ENCODE measurements around the gene SKI.

SKI gene

GRCh38 chr1:2298685-2299084 lies 70.6 kb downstream of the SKI start:
- no peak for DNase-seq

- DNase-seq: no peak
Observed at GRCh38 chr1:2299131-2299627, 71.1 kb downstream of the SKI start.

DNA sequence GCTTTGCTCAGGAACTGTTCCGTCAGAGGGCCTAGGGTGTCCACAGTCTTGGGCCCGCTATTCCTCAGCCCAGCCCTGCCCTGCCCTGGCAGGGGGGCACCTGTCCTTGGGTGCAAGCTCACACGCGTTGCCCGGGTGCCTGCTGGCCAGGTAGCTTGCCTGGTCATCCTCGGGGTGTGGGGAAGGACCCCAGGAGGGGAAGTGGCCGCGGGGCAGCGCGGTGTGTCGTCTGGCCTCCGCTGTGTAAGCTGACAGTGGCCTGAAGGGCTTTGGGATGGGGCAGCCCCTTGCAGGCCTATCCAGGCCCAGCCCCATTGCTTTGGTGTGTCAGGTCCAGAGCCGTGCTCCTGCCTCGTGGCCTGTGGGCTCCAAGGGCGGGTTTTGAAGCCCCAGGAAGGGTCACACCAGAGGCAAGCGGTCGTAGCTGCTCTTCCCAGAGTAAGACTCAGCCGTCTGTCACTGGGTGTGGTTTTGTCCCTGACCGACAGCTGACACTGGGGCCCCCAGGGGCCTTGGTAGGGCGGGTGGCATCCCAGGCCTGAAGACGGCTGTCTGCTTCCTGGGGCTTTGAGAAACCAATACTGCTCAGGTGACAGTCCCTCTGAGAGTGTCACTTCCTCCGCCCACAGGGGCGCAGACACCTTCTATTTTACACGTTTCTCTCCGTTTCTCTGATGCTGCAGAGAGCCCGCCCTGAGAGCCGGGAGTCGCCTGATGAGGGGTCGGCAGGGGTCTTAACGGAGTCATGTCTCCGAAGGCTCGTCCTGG lies 72.1 kb downstream of the SKI start:
- DNase-seq: peak; percentile 69

- DNase-seq: peak; percentile 71
Observed at GRCh38 chr1:2300851-2301606, 72.9 kb downstream of the SKI start.

DNA sequence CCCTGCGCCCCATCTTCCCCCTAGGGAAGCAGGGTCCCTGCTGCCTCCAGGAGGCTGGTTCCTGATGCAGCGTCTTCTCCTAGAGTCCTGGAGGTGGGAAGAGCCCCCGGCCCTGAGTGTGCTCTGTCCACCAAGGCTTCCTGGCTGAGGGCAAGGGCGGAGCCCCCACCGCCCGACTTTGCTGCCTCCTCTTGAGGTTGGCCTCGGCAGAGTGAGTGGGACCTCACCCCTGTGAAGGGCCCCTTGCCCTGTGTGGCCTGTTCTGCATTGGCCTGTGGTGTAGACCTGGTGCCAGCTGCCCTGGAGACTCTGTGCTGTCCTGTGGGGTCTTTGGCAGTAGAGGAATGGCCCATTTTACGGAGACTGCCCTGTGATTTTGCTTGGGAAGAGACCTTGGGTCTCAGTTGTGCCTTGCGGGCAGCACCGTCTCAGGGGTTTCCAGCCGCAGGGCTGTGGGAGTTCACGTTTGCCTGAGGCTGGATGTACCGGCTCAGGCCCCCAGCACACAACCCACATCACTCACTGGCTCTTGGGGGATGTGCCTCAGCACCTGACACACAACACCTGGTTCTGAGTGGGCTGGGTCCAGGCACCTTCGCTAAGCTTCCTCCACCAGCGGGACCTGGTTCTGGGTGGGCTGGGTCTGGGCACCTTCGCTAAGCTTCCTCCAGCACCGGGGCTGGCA lies 73.6 kb downstream of the SKI start:
- no peak for DNase-seq

DNA sequence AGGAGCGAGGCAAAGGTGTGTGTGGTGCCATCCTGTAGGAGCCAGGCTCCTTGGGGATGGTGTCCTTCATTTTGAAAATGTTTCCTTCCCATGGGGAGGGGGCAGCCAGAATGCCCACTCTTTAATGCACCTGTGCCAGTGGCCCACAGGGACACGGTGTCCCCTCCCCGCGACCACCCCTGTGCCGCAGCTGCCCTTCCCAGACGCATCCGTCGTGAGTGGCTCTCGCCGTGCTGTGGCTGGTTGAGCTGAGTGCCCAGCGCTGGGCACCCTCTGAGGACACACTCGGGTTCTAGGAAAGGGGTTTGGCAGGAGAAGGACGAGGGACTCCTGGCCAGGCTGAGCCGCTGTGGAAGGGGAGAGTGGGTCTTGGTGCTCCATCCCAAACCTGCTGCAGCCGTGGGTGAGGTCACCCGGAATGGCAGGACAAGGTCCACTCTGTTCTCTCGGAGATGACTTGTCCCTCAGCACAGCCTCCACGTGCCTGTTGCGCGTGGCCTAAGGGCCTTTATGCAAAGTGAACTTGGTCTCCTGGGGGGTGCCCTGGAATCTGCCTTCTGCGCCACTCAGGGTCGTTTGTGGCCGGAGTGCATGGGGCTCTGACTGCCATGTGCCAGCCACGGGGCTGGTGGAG lies 74.3 kb downstream of the SKI start:
- no peak for DNase-seq

DNA sequence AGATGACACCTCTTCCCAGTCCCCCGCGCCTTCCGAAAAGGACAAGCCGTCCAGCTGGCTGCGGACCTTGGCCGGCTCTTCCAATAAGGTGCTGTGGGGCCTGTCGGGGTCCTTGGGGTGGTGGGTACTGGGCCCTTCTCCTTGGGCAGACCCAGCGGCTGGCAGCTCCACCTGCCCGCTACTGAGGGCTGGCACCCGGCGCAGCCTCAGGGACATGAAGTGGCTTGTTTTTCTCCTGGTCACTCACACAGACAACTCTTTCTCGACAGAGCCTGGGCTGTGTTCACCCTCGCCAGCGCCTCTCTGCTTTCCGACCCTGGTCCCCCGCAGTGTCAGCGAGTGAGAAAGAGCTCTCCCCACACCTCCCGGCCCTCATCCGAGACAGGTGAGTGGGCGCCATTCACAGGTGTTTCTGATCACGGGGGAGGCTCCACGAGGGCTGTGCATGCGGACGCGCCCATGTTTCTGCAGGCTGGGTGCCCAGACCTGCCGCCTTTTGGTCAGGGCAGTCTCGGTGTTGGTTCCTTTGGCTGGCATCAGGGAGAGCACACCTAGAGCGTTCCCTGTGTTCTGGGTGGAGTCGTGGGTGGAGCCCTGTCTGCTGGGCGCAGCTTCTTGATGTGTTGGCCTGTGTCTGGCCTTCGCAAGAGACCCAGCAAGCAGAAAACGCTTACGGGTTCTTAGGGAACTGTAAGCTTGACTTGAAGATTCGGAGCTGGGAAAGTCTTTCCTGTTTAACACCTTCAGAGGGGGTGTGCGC lies 75.1 kb downstream of the SKI start:
- no peak for DNase-seq

- no peak for DNase-seq
Observed at GRCh38 chr1:2303781-2304180, 75.7 kb downstream of the SKI start.

- no peak for DNase-seq
Observed at GRCh38 chr1:2304282-2304681, 76.2 kb downstream of the SKI start.

GRCh38 chr1:2304921-2305681 lies 77.0 kb downstream of the SKI start:
- no peak for DNase-seq

DNA sequence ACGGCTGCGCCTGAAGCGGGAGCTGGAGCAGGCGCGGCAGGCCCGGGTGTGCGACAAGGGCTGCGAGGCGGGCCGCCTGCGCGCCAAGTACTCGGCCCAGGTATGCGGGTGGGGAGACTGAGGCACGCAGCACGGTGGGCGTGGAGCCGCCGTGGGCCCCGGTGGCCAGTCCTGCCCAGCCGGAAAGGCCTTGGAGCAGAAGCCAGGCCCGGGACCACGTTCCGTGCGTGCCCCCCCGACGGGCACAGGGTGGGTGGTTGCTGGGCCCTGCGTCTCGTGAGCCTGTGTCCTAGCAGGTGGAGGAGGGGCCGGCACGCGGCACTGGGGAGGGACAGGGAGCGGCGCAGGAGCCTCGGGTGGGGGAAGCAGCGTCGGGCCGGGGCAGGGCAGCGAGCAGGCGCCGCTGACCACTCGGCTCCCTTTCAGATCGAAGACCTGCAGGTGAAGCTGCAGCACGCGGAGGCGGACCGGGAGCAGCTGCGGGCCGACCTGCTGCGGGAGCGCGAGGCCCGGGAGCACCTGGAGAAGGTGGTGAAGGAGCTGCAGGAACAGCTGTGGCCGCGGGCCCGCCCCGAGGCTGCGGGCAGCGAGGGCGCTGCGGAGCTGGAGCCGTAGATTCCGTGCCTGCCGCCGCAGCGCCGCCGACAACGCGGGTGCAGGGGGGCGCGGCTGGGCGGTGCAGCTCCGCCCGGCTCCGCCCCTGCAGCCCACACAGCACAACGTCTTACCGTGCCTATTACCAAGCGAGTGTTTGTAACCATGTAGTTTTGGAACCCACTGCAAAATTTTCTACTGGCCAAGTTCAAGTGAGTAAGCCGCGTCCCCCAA lies 78.2 kb downstream of the SKI start:
- no peak for DNase-seq

DNA sequence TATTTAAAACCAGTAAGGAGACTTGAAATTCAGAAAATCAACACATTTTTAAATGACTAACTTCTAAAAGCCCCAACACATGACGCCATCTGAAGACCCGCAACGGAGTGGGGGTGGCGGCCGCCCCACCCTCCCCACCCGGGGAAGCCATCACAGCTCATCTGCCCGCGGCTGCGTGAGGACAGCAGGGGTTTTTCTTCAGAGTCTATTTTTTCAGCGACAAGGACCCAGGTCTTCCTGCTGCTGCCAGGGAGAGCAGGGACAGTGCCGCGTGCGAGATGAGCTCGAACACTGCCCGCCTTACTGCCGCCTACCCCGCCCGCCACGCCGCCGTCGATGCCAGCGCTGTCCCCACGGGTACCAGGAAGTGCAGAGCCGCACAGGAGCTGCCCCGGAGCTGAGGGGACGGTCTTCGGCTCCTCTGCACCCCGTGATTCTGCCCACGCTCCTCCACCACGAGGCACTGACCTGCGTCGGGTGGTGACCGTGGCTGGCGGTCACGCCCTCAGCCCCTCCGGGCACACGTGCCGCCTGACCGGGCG lies 79.0 kb downstream of the SKI start:
- DNase-seq: no peak

GRCh38 chr1:2307972-2308371 lies 79.9 kb downstream of the SKI start:
- DNase-seq: no peak

DNA sequence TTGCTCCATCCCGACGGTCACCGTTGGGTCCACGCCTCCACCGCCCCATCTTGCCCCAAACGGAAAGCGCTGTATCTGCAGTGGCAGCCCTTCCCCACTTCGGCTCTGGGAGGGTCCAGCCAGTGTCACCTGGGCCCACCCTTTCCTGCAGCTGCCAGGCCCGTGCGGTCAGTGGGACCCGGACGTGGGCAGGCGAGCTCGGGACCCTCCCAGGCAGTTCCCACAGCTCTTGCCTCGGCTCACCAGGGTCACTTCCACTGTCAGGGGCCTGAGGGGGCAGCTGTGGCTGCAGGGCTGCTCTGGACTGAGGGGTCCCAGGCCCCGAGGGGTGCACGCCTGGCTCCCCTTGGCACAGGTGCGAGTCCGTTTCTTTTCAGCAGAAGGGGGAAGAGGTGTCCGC lies 80.7 kb downstream of the SKI start:
- DNase-seq: no peak

- DNase-seq: no peak
Observed at GRCh38 chr1:2310332-2311183, 82.4 kb downstream of the SKI start.

GRCh38 chr1:2311184-2312032 lies 83.3 kb downstream of the SKI start:
- peak; percentile 51 for DNase-seq

DNA sequence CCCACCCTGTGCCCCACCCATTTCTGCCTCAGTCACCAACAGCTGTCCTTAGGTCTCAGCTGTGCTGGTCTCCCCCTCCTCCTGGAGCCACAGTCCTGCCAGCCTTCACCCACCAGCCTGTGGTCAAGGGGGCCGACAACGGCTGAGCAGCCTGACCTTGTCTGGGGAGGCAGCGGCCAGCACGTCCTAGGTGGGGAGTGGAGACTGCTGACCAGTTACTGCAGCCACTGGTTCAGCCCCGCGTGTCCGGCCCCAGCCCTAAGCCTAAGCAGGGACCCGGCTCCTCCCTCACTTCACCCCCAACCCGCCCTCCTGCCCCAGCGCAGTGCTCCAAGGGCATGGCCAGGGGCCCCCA lies 84.0 kb downstream of the SKI start:
- no peak for DNase-seq

DNA sequence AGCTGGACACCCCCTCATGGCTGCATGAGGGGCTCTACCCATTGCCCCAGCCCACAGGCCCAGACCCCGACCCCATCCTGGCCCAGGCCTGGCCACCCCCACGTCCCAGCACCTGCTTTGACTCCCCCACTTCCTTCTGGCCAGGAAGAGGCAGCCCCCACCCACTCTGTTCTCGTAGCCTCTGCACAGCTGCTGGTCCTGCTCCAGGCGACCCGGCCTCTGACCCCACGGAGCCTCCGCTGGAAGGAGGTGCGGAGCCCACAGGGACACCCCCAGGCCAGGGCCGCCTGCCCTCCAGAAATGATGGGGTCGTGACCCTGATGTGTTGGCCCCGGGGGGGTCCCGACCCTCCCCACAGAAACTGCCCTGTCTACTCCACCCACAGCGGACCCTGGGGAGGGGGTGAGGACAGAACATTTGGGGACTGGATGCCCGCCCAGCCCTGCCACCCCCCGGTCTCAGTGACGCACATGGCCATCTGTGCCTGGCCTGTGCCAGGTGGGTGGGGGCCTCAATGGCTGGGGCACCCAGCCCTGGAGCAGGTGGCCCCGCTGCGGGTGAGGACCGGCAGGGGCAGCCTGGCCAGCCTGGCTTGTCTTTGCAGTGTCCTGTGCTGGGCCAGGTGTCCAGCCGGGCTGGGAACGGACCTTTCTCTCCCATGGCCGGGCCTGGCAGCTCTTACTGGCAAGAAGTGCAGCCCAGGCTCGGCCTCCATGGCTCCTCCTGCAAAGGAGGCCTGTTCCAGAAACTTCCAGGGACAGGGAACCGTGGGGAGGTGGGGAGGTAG lies 84.6 kb downstream of the SKI start:
- no peak for DNase-seq

Measured in stimulated activated CD4-positive, alpha-beta T cell treated with anti-CD3 and anti-CD28 coated beads, Interleukin-12 subunit alpha, Interleukin-12 subunit beta, amount 100 ng/mL, for 4 hours (primary cell).